HG03442 (cell line): ENCODE results near the gene NES.

Experiments
- ATAC-seq: cut with Tn5 transposase; IDR thresholded peaks from one replicate; pipeline ENCODE4 v1.9.1; 2021; ENCODE audit warnings: mild to moderate bottlenecking, moderate library complexity; ENCODE audit not compliant: unreplicated experiment

NES gene

GRCh38 chr1:156676820-156677615, at the start of gene NES:
TSS of gene NES (minus strand) at chr1:156677407. CDS start at chr1:156677264, 143 bp downstream.
- no peak for ATAC-seq

- ATAC-seq = no peak
These were observed 49.5 kb upstream of the NES start for GRCh38 chr1:156726549-156727226.

GRCh38 chr1:156725683-156726280, 48.6 kb upstream of the NES start:
- no peak for ATAC-seq

GRCh38 chr1:156721535-156721934, 44.3 kb upstream of the NES start:
- ATAC-seq = no peak

- ATAC-seq = no peak
These were observed 43.9 kb upstream of the NES start for GRCh38 chr1:156721131-156721530.

- no peak for ATAC-seq
These were observed 40.1 kb upstream of the NES start for GRCh38 chr1:156717351-156717750.

- no peak for ATAC-seq
These were observed 37.6 kb upstream of the NES start for GRCh38 chr1:156714830-156715229.

- no peak for ATAC-seq
These were observed 35.4 kb upstream of the NES start for GRCh38 chr1:156712626-156713025.

- no peak for ATAC-seq
These were observed 34.0 kb upstream of the NES start for GRCh38 chr1:156711011-156711817.

GRCh38 chr1:156709757-156710489, 32.7 kb upstream of the NES start:
- no peak for ATAC-seq

GRCh38 chr1:156709031-156709430, 31.8 kb upstream of the NES start:
- ATAC-seq = no peak

GRCh38 chr1:156708218-156708661, 31.0 kb upstream of the NES start:
- ATAC-seq = no peak

- ATAC-seq = no peak
These were observed 30.4 kb upstream of the NES start for GRCh38 chr1:156707417-156708217.

- ATAC-seq = no peak
These were observed 29.6 kb upstream of the NES start for GRCh38 chr1:156706657-156707416.

GRCh38 chr1:156705918-156706656, 28.9 kb upstream of the NES start:
- no peak for ATAC-seq

GRCh38 chr1:156705321-156705917, 28.2 kb upstream of the NES start, which contains the start of gene CRABP2:
TSS of gene CRABP2 (minus strand) at chr1:156705583. CDS start at chr1:156705446, 137 bp downstream.
- ATAC-seq = no peak

- ATAC-seq = no peak
These were observed 27.7 kb upstream of the NES start for GRCh38 chr1:156704930-156705320.
